Aorta (tissue), 5 donors: Measurements from ENCODE around the gene CSAD. TPM values are rescaled to one million over a fixed set of nuclear protein-coding genes. Genes with fewer than 3 reads are reported as not detected.

ENCODE experiments used
- ATAC-seq: fragments of 200-7000 bp; cut with Tn5 transposase; one replicate; pipeline ENCODE4 v1.9.1; 2022; ENCODE audit warnings: moderate library complexity; ENCODE audit not compliant: low FRiP score
- DNase-seq, 2 donors: peaks; one replicate each; pipeline ENCODE4 v3.0.0-alpha.2; 2020
- H3K27ac ChIP-seq, 2 donors: one replicate each; pipeline ENCODE4 v1.5.1; 2013; ENCODE audit warnings: low read length in 2 of 2, mild to moderate bottlenecking in 2 of 2, moderate library complexity in 2 of 2, control low read depth in 1 of 2, inconsistent platforms in 1 of 2, low read depth in 1 of 2
- H3K27me3 ChIP-seq, 2 donors: one replicate each; pipeline ENCODE4 v1.6.1; 2013; ENCODE audit warnings: control low read depth in 1 of 2, low read length in 1 of 2, mild to moderate bottlenecking in 1 of 2, moderate library complexity in 1 of 2; ENCODE audit not compliant: insufficient read depth in 2 of 2, control insufficient read depth in 1 of 2
- H3K36me3 ChIP-seq, 2 donors: one replicate each; pipeline ENCODE4 v1.6.1; 2013; ENCODE audit warnings: control low read depth in 1 of 2, low read length in 1 of 2, mild to moderate bottlenecking in 1 of 2; ENCODE audit not compliant: insufficient read depth in 2 of 2, control insufficient read depth in 1 of 2
- H3K4me1 ChIP-seq, 2 donors: one replicate each; pipeline ENCODE4 v1.6.1; 2013; ENCODE audit warnings: low read length in 2 of 2, control low read depth in 1 of 2, mild to moderate bottlenecking in 1 of 2, moderate library complexity in 1 of 2; ENCODE audit not compliant: insufficient read depth in 2 of 2, control insufficient read depth in 1 of 2
- H3K4me3 ChIP-seq, 2 donors: one replicate each; pipeline ENCODE4 v1.5.1; 2013; ENCODE audit warnings: low read length in 2 of 2, control low read depth in 1 of 2, mild to moderate bottlenecking in 1 of 2
- H3K9me3 ChIP-seq: one replicate; pipeline ENCODE4 v1.6.1; 2013; ENCODE audit warnings: mild to moderate bottlenecking, low read length; ENCODE audit not compliant: control insufficient read depth
- WGBS, 2 donors: extraction: QIAGEN DNeasy Blood & Tissue Kit; methylation state at CpG; one replicate each; pipeline ENCODE4 v1.1.7; 2013; 5-methylcytosine and 5-hydroxymethylcytosine counted together
- intact Hi-C, 2 donors: fragments of 100-400 bp; cut with DNase I; formaldehyde crosslinking; loops; one replicate each; pipeline versions ENCODE4 v1.14.2 to v1.15.0; 2022
- polyA plus RNA-seq, 2 donors: library from polyadenylated mRNA; stranded (reverse); fragments of 200-250 nt; gene quantifications; one replicate each; pipeline ENCODE4 v1.2.3, GENCODE V29; 2013
- total RNA-seq, 2 donors: library from RNA; stranded (reverse); fragmentation: NEBNext Ultra II Directional; extraction: Animal tissue kit (Norgen Biotek cat#: 25700); gene quantifications; one replicate each; pipeline ENCODE4 v1.2.1, GENCODE V29; 2021
- donor health status: healthy with polysubstance abuse.
- donor health status: Bipolar disorder and iron deficiency.
- donor health status: DM: no; HTN: no; CAD: no.
- donor health status: DM: no; HTN: no; CAD: no.
- donor health status: DM: yes; HTN: yes; CAD: no.

The CSAD gene
- total and polyA plus RNA-seq, 4 donors: 5.0 to 118 (median 63.6) TPM

DNA sequence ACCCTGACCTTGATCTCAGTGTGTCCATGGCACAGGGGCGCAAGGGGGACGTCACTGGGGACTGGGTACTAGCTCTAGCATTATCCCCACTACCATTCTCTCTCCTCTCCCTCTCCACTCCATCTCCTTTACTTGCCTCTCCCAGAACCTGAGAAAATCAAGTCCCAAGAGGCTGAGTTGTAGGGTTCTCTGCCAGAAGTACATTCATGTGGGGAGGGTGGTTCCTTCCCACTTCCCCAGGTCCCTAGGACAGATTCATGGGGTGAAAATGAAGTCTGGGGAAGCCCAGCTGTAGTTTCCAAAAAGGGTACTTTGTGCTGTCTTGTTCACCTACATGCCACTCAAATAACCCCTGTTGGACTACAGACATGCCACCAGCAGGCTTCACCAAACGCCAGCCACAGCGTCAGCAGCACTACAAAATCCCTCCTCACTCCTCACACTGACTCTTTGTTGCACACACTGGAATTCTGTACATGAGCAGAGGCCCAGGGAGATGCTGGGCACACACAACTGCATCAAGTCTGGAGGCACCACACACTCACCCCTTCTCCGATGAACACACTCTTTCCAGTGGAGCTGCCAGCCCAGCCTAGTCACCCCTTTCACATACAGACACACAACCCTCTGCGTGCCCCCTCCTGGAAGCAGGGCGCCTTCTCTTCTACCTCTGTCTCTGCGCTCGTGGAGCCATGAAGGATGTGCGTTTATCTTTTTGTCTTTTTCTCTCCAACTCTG lies 44.3 kb upstream of the CSAD start:
- Histone ChIP-seq H3K27ac (peak overlapping the region; percentile 5 to 77), H3K27me3 (no peaks in the 10 kb centered on the region), H3K4me1 (no peaks in the 10 kb centered on the region), H3K9me3 (no peaks in the 10 kb centered on the region), H3K4me3 (no peak overlapping the region), H3K36me3 (peaks cover 0 to 2% of the 10 kb centered on the region in 2 donors)
- intact Hi-C loops: loop anchor here in 1 of 2 donors (5.0 kb wide), 1 partner anchor 42 kb away; the partner anchor contains the start of gene ESPL1
- ATAC-seq (no peak), DNase-seq (peak; percentile 56 to 89)
- WGBS, 2 donors: 26 to 34% methylated on average over 10 of the region's 10 CpGs

DNA sequence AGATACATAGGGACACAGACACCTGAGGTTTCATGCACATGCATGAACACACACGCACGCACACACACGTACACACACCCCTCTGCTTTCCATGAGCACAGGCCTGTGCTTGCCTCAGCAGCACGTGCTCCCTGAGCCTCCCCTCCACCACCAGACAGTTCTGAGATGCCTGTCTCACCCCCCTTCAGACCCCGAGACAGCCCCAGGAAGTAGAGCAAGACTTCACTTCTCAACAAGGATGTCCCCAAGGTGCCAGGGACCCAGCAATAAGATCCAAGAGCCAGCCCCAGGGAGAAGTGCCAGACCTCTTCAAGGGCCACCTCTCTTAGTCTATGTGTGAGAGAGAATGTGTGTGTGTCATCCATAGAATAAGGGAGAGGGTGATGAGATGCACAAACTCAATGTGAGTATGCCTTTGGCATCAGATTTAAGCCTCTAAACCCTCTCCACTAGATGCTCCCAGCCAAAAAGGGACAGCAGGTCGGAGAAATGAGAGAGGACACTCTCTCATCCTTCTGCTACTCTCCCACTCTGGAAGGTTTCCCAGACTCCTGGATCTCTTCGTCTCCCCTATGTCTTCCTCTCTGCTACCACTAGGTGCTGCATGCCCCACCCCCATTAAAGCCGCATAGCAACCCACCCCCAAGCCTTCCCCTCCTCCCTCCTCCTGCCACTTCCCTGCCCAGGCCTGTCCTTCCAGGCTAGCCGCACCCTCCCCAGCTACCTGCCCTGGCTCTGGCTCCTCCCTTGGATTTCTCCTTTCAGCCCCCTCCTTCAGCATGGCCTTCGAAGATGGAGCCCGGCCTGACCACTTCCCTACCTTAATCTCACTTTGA lies 43.6 kb upstream of the CSAD start:
- H3K27ac ChIP-seq: peak overlapping the region; percentile 14 to 77
- ATAC-seq (no peak), DNase-seq (peak; percentile 26 to 51)
- no peaks in the 10 kb centered on the region for H3K9me3 ChIP-seq
- no peaks in the 10 kb centered on the region for H3K27me3 ChIP-seq
- no peak overlapping the region for H3K4me3 ChIP-seq
- intact Hi-C loops: loop anchor here in 1 of 2 donors (5.0 kb wide), 1 partner anchor 43 kb away; the partner anchor contains the start of gene ESPL1
- 44 to 51% methylated on average over 11 of the region's 11 CpGs for WGBS, 2 donors
- H3K4me1 ChIP-seq: no peaks in the 10 kb centered on the region
- peaks cover 0 to 2% of the 10 kb centered on the region in 2 donors for H3K36me3 ChIP-seq

DNA sequence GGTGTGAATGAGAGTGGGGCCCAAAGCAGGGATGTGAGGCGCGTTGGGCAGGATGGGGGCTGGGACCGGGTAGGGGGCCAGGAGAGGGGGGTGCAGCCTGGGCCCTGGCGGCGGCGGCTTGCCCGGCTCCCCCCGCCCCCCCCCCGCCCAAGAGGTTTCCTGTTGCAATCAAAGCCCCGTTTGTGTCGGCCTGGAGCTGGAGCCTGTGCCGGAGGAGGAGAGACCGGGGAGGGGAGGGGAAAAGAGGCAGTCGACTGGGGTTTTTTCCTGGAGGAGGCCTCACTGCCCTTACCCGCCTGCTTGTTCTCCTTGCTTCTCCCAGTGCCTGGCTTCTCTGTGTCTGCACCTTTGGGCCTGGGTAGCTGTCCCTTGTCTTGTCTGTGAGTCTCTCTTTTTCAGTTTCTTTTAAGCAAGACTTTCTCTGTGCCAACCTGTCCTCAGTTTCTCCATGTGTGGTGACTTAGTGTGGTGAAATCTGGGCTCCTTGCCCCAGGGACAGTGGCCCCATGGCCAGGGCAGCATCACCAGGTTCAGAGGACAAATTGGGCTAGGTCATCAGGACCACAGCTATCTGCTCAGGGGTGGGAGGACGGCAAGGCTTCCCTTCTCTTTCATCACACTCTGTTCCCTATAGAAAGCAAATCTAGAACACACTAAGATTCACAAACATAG lies 42.8 kb upstream of the CSAD start:
- H3K4me1 ChIP-seq: no peaks in the 10 kb centered on the region
- H3K27me3 ChIP-seq: no peaks in the 10 kb centered on the region
- peaks cover 0 to 2% of the 10 kb centered on the region in 2 donors for H3K36me3 ChIP-seq
- H3K9me3 ChIP-seq: no peaks in the 10 kb centered on the region
- ATAC-seq (no peak), DNase-seq (peak; percentile 77 to 79)
- WGBS, 2 donors: 6 to 17% methylated on average over 11 to 16 of the region's 16 CpGs
- H3K27ac ChIP-seq: peak overlapping the region in 1 of 2 donors; percentile 69
- no peak overlapping the region for H3K4me3 ChIP-seq
- intact Hi-C loops: loop anchor here in 1 of 2 donors (5.0 kb wide), 1 partner anchor 44 kb away; the partner anchor contains the start of gene ESPL1

DNA sequence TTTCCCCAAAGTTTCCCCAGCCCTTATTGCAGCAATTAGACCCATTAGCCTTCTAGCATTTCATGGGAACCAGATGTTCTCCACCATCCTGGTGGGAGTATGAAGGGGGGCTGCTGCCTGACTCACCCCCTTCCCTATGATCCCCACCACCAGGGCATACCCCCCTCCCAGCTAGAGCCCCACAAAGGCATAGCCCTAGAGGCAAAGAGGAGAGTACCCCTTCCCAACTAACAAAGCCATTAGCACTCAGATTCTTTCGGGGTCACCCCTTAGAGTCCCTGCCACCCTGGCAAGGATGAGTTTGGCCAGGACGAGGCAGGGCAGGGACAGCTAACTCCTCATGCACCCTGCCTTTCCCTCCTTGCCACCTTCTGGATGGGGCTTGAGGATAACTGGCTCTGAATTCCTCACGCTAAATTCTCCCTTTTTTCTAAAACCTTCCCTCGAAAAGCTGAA lies 42.1 kb upstream of the CSAD start:
- no peaks in the 10 kb centered on the region for H3K4me1 ChIP-seq

DNA sequence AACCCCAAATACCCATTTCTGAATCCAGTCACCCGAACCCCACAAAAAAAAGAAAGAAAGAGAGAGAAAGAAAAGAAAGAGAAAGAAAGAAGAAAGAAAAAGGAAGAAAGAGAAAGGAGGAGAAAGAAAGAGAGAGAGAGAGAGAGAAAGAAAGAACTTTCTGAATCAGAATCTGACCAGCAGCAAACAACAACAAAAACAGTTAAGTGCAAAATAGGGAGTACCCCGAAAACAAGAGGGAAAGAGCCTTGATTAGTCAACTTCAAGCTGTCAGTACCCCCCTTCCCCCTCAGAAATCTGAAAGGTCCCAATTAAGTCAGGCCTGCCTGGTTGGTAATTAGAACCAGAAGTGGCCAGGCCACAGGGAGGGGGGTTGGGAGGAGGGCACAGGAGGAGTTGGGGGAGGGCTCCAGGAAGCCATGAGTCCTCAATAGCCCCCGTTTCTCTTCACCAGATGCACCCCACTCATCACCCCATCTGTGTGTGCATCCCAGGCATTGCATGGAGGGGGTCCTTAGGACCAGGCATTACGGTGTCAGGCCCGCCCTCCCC lies 41.5 kb upstream of the CSAD start:
- Histone ChIP-seq H3K9me3 (no peaks in the 10 kb centered on the region), H3K27me3 (no peaks in the 10 kb centered on the region), H3K36me3 (peaks cover 0 to under 1% of the 10 kb centered on the region in 2 donors), H3K27ac (peak overlapping the region in 1 of 2 donors; percentile 90), H3K4me1 (no peaks in the 10 kb centered on the region), H3K4me3 (peak overlapping the region in 1 of 2 donors; percentile 57)
- peak; percentile 21 to 52 for DNase-seq
- no peak for ATAC-seq
- 33 to 34% methylated on average over 5 of the region's 5 CpGs for WGBS, 2 donors
- intact Hi-C loops: loop anchor here in 1 of 2 donors (5.0 kb wide), 1 partner anchor 45 kb away; the partner anchor contains the start of gene ESPL1

More for the DNA sequence above, 42.1 kb upstream of the CSAD start:
- Histone ChIP-seq H3K9me3 (no peaks in the 10 kb centered on the region), H3K36me3 (peaks cover 0 to 2% of the 10 kb centered on the region in 2 donors), H3K27ac (peak overlapping the region; percentile 59 to 69), H3K27me3 (no peaks in the 10 kb centered on the region), H3K4me3 (no peak overlapping the region)
- ATAC-seq: no peak
- intact Hi-C loops: loop anchor here in 1 of 2 donors (5.0 kb wide), 1 partner anchor 44 kb away; the partner anchor contains the start of gene ESPL1
- peak; percentile 13 to 50 for DNase-seq
- WGBS, 2 donors: 29 to 30% methylated on average over 4 of the region's 4 CpGs

DNA sequence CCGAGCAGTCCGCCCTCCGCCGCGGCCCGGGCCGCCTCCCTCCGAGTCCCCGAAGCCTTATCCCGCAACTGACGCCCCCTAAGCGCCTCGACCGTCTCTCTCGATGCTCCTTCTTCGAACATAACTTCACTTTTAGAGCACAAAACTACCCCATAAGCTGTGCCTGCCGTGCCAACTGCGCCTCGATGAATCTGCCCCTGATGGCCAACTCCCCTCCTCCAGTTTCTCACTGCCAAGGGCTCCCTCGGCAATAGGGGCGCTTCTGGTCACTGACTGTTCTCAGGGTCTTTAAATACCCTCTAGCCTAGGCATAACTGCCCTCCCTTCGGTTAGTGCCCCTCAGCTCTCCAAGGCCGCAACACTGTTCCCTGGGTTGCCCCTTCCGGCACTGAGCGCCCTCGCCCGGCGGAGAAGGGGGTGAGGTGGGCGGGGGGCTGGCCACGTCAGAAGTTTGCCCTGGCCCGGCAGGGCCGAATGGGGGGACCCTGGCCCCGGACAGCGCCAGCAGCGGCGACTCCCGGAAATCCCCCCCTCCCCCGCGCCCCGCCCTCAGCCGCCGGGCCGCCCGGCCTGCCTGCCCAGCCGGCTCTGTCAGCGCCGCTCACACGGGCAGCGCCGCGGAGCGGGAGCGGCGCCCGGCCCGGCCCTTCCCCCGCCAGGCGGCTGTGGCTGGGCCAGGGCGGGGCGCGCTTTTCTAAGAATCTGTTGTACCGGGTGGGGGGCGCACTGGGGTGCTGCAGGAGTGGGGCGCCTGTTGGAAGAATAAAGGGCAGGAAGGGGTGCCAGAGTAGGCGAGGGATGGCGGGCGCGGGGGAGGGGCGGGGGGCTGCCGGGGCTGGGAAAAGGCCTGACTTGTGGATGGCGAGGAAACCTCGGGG lies 40.7 kb upstream of the CSAD start:
- DNase-seq: peak; percentile 85 to 91
- Histone ChIP-seq H3K4me1 (no peaks in the 10 kb centered on the region), H3K27ac (peak overlapping the region; percentile 85 to 90), H3K4me3 (peak overlapping the region; percentile 19 to 57), H3K36me3 (no peaks in the 10 kb centered on the region), H3K27me3 (no peaks in the 10 kb centered on the region), H3K9me3 (no peaks in the 10 kb centered on the region)
- ATAC-seq: peak; percentile 73
- 1% methylated on average over 43 to 72 of the region's 72 CpGs for WGBS, 2 donors
- intact Hi-C loops: loop anchor here in 1 of 2 donors (1.0 to 5.0 kb wide), 2 partner anchors 11 to 46 kb away; partner anchors contain the start of genes ESPL1 and RARG

DNA sequence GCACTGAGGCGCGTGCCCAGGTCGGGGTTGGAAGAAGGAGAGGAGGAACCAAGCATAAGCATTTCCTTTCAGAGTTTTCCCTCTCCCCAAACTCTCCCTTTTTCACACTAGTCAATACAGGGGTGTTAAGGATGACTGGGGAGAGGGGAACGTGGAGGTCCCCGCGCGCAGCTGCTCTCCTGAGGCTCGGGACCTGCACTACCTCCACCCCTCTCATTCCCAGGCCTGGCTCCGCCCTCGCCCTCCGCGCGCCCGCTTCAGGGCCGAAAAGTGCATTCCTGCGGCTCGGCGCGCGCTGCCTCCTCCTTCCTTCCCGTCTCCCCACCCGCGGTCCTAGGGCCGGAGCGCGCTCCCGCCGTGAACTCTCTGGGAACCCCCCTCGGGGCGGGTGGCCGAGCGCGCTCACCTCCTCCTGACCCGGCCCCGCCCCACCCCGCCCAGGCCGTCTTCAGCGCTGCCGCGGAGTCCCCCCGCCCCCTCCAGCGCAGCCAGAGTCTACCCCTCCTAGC lies 40.0 kb upstream of the CSAD start:
- WGBS, 2 donors: 0 to 1% methylated on average over 29 to 42 of the region's 42 CpGs
- Histone ChIP-seq H3K36me3 (no peaks in the 10 kb centered on the region), H3K4me3 (peak overlapping the region; percentile 68 to 78), H3K4me1 (no peaks in the 10 kb centered on the region), H3K9me3 (no peaks in the 10 kb centered on the region), H3K27me3 (no peaks in the 10 kb centered on the region), H3K27ac (peak overlapping the region; percentile 85 to 90)
- ATAC-seq: peak; percentile 91
- intact Hi-C loops: loop anchor here in 1 of 2 donors (1.0 to 5.0 kb wide), 2 partner anchors 12 to 47 kb away; partner anchors contain the start of genes ESPL1 and RARG
- peak; percentile 96 to 97 for DNase-seq
